ENCODE data around the gene MYOZ2. TPM values are rescaled to one million over a fixed set of nuclear protein-coding genes. Genes with fewer than 3 reads are reported as not detected.

MYOZ2 gene
- total RNA-seq, 4 donors from 2014 or later: 0.21 to 0.30 (median 0.22) TPM; not detected in 1

GRCh38 chr4:119211867-119212233 is 76.2 kb downstream of the MYOZ2 start:
- TF ChIP-seq POLR2A (IDR thresholded peaks at IDR 0.05): no peak
- TF ChIP-seq CTCF (IDR thresholded peaks at IDR 0.05): peak in 1 of 5 experiments; percentile 23
- TF ChIP-seq EP300 (IDR thresholded peaks at IDR 0.05): no peak
- H3K27me3 ChIP-seq: no peaks in the 10 kb centered on the region
- peak overlapping the region; percentile 63 to 95 (median 93) for H3K4me3 ChIP-seq
- H3K9me3 ChIP-seq: no peaks in the 10 kb centered on the region
- H3K4me1 ChIP-seq: peaks cover 0 to 41% (median 15%) of the 10 kb centered on the region in 4 donors
- H3K36me3 ChIP-seq: peaks cover 0 to 7% (median 0%) of the 10 kb centered on the region in 3 donors
- no peak for DNase-seq (ENCODE audit: low spot score in 2 of 2)
- H3K27ac ChIP-seq: peak overlapping the region; percentile 91 to 99 (median 94)
- 1% methylated on average over 12 of the region's 12 CpGs for WGBS, 2 donors

DNA sequence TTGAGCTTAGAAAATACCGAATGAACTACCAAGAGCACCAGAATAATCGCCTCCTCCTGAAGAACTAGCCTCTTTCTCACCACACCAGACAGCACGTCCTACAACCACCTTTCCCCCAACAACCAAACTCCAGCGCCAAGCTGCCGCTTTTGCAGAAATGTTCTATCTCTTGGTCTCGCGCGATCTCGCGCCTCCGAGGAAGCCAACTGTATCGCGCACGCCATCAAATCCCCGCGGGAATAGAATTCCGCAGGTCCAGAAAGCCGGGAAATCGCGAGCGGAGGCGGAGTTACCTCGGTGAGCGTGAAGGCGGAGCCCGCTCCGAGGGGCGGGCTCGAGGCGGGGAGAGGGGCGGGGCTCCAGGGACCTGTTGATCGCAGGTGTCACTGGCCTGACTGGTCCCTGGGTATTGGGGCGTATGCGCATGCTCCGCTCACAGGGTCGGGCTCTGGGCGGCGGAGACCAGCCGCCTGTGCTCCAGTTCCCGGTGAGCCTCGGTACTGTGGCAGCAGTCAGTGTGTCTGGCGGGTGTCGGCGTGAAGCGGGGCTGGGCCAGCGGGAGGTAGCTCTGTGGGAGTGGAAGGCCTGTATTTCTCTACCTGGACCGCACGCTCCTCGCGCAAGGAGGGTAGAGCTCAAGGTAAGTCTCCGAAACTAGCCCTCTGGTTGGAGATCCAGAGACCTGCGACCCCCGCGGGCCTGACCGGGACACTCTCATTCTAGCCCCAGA is 76.8 kb downstream of the MYOZ2 start, which contains the start of gene USP53:
Gene USP53, plus strand, starts transcription at position 480 of the 730 bp plus-strand sequence. CDS start 27,047 bp downstream, outside the sequence.
- peaks cover 0 to 12% (median 0%) of the 10 kb centered on the region in 3 donors for H3K36me3 ChIP-seq
- 1% methylated on average over 44 to 55 of the region's 55 CpGs for WGBS, 2 donors
- H3K27me3 ChIP-seq: no peaks in the 10 kb centered on the region
- peak; percentile 98 for DNase-seq (ENCODE audit: low spot score in 2 of 2)
- peaks cover 0 to 40% (median 12%) of the 10 kb centered on the region in 4 donors for H3K4me1 ChIP-seq
- peak; percentile 89 to 99 for TF ChIP-seq EP300 (IDR thresholded peaks at IDR 0.05)
- TF ChIP-seq CTCF (IDR thresholded peaks at IDR 0.05): peak in 2 of 5 experiments; percentile 49 to 73
- TF ChIP-seq POLR2A (IDR thresholded peaks at IDR 0.05): peak; percentile 95 to 97
- no peaks in the 10 kb centered on the region for H3K9me3 ChIP-seq
- H3K27ac ChIP-seq: peak within 1 kb of the TSS; percentile 91 to 99 (median 94)
- H3K4me3 ChIP-seq: peak within 1 kb of the TSS; percentile 63 to 95 (median 93)

- H3K27ac ChIP-seq: peak overlapping the region; percentile 91 to 99 (median 94)
- 0 to 1% methylated on average over 23 to 24 of the region's 24 CpGs for WGBS, 2 donors
- TF ChIP-seq CTCF (IDR thresholded peaks at IDR 0.05) (peak in 1 of 5 experiments; percentile 19), POLR2A (IDR thresholded peaks at IDR 0.05) (no peak), EP300 (IDR thresholded peaks at IDR 0.05) (peak in 1 of 2 donors; percentile 9)
These were observed 77.5 kb downstream of the MYOZ2 start for GRCh38 chr4:119212964-119213606.

GRCh38 chr4:119218093-119218492 is 82.5 kb downstream of the MYOZ2 start:
- H3K27me3 ChIP-seq: no peaks in the 10 kb centered on the region
- peaks cover 3 to 69% (median 5%) of the 10 kb centered on the region in 3 donors for H3K36me3 ChIP-seq
- DNase-seq (ENCODE audit: low spot score in 2 of 2): no peak
- WGBS, 2 donors: 84 to 88% methylated on average over 1 of the region's 1 CpG
- H3K4me3 ChIP-seq: peak overlapping the region in 3 of 4 donors; percentile 13 to 94 (median 92)
- H3K9me3 ChIP-seq: no peaks in the 10 kb centered on the region
- H3K4me1 ChIP-seq: peaks cover 0 to 37% (median 2%) of the 10 kb centered on the region in 4 donors
- peak overlapping the region; percentile 14 to 99 (median 19) for H3K27ac ChIP-seq
- TF ChIP-seq POLR2A (IDR thresholded peaks at IDR 0.05) (no peak), EP300 (IDR thresholded peaks at IDR 0.05) (no peak), CTCF (IDR thresholded peaks at IDR 0.05) (no peak)

More at GRCh38 chr4:119212964-119213606, 77.5 kb downstream of the MYOZ2 start:
- Histone ChIP-seq H3K4me1 (peaks cover 0 to 40% (median 7%) of the 10 kb centered on the region in 4 donors), H3K27me3 (no peaks in the 10 kb centered on the region), H3K36me3 (peaks cover 0 to 19% (median 3%) of the 10 kb centered on the region in 3 donors), H3K4me3 (peak overlapping the region; percentile 63 to 95 (median 93)), H3K9me3 (no peaks in the 10 kb centered on the region)
- DNase-seq (ENCODE audit: low spot score in 2 of 2): peak; percentile 71 to 78

Data from tibial nerve (tissue), 4 donors.